AG09319 (cell line): ENCODE measurements around the gene WFS1.

Experiments used
- DNase-seq: peaks from one replicate; pipeline ENCODE4 v3.0.0-alpha.2; 2010; ENCODE audit warnings: low read depth; ENCODE audit errors: extremely low read depth
- TF ChIP-seq, protein P1 (sequence below): IDR thresholded peaks from 2 replicates; pipeline ENCODE4 v1.5.1; 2011; ENCODE audit warnings: low read depth, mild to moderate bottlenecking, inconsistent platforms, low read length, moderate library complexity

Gene WFS1

DNA sequence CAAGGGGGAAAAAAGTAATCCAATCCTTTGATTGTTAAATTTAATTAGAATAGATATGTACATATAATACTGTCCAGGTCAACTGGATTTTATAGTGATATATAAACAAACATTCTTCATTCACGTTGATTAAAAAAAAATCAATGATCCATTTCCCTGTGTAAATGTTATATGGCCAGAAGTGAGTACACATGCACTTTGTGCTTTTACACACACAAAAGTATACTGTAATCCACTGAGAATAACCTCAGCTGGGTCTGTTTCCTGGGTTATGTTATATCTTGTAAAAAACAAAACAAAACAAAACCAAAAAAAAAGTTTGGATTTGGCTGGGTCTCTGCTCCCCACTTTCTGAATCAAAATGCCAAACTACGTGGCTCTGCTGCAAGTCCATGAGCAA lies 51.7 kb downstream of the WFS1 start:
- TF ChIP-seq, protein P1, sequence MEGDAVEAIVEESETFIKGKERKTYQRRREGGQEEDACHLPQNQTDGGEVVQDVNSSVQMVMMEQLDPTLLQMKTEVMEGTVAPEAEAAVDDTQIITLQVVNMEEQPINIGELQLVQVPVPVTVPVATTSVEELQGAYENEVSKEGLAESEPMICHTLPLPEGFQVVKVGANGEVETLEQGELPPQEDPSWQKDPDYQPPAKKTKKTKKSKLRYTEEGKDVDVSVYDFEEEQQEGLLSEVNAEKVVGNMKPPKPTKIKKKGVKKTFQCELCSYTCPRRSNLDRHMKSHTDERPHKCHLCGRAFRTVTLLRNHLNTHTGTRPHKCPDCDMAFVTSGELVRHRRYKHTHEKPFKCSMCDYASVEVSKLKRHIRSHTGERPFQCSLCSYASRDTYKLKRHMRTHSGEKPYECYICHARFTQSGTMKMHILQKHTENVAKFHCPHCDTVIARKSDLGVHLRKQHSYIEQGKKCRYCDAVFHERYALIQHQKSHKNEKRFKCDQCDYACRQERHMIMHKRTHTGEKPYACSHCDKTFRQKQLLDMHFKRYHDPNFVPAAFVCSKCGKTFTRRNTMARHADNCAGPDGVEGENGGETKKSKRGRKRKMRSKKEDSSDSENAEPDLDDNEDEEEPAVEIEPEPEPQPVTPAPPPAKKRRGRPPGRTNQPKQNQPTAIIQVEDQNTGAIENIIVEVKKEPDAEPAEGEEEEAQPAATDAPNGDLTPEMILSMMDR, result no peak
- no peak for DNase-seq

DNA sequence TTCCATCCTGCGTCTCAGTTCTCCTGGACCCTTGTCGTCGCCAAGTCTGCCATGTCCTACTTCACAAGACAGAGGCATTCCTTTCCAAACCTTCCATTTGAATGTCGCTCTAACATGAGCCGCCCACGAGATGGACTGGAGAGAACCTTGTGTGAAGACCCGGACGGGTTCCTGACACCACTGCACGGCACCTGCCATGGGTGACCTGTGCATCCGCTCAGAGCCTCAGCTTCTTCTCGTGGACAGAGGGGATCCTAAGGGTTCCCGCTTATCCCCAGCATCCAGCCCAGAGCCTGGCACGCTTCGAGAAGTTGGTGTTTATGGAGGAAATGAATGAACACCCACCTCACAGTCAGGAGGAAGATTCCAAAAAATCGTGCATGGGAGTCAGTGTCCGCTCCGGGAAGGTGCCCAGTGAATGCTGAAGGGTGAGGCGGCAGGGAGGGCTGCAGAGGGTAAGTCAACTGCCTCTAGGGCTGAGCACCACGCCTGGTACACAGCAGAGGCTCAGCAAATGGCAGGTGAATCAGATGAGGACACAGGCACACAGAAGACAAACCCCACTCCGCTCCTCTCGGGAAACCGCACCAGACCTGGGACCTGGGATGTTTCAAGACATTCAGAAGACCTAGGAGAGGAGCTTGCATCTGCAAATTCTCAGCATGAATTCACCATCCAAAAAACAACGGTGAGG lies 52.6 kb downstream of the WFS1 start:
- DNase-seq, result no peak
- TF ChIP-seq, protein P1, result no peak

DNA sequence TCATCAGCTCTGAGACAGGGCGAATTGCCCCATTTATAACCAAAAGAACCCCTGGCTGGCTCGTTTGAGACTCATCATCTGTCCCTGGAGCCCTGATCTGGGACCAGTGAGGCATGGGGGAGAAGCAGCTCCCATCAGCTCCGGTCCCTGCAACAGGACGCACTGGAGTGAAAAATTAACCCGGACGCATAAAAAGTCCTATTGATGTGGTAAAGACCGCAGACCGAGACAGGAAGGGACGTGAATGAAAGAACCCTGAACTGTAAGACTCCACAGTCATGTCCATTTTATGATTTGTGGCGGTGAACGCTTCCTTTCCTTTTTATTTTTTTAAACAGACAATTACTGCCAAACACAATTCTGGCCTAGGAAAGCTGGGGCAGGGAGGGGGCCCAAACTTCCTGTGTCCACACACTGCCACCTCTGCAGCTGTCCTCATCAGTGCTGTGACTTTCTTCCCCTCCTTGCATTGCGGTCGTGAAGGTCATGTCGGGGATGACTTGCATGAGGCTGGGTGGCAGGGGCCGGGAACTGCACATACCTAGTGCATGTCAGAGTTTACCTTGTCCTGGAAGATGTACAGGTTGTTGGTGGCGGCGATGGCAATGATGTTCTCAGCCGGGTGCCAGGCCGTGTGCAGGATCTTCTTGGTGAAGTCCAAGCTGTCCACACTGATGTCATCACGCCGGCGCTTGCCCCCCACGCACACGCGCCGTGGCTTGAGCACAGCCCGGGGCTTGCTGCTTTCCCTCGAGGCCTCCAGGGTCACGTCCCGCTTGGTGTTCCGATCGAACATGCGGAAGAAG lies 53.3 kb downstream of the WFS1 start:
- no peak for DNase-seq
- TF ChIP-seq, protein P1, result no peak

DNA sequence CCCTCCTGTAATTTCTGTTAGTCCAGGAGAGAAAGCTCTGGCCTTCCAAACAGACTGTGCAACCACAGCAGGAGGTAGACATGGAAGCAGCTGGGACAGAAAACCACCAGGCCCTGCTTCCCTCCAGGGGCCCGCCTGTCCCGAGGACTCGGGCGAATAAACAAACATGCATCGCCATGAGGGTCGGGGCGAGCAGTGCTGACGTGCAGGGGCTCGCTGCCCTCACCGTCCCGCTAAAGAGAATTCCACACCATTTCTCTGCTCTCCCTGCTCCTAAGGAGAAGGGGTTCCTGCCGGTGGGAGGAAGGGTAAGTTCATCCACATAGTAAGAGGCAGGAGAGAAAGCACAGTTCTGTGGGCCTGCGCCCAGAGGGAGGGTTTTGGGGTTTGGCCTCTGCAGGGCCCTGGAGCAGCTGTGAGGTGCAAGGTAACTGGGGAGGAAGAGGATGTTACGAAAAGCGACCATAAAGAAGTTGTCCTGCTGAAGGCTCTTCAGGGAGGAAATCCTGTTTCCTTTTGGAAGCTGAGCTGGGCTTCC lies 54.9 kb downstream of the WFS1 start:
- TF ChIP-seq, protein P1, result no peak
- DNase-seq, result no peak

DNA sequence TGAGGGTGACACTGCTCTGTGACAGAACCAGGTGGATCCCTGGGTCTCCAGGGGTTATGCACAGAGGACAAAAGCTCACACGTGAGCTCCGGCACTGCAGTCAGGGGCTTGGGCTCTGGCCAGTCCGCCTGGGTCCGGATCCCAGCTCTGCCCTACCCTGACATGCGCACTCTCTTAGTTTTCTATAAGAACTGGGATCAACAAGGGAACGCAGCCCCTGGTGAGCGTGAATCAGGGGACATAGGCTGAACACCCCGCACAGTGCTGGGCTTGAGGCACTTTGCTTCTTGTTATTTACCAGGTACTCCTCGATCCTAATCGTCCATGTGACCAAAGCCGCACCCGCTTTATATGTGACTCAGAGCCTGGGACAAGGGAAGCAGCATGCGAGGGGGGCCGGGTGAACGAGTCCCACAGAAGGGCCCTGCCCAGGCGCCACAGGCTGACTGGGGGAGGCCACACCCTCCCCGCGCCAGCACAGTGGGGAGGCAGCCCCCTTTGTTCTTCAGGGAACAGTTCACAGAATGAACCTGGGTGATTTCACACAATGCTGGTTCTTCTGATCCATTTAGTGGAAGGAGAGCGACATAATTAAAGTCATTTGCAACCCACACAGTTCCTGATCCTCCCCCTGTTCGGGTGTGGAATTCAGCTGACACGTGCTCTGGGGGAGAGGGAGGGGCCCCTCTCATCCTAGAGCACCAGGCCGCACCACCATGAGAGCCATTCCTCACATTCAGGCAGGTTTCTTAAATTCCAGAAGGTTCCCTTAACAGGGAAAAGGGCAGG lies 55.5 kb downstream of the WFS1 start:
- TF ChIP-seq, protein P1, result no peak
- DNase-seq, result no peak

DNA sequence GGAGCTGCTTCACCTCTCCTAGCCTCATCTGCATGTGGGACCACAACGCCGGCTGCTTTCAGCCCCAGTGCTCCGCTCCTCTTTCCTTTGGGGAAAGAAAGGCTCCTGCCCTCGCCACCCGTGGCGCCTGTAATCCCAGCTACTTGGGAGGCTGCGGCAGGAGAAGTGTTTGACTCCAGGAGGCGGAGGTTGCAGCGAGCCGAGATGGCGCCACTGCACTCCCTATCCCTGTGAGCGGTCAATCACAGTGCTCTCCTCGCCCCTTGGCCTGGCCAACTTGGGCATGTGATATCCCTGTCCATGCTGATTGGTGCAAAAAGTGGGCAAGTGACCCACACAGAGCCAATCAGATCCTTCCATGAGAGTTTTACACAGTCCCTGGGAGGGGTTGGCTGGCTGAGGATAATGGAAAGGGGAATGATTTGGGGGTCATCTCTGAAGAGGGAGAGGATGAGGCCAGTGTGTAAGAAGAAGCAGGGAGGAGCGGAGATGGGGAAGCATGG lies 56.2 kb downstream of the WFS1 start:
- TF ChIP-seq, protein P1, result no peak

More for the DNA sequence above, 56.2 kb downstream of the WFS1 start:
- DNase-seq, result no peak
